ENCODE measurements around the gene ENSA.
"Not testable (repeated sequence)": the region's sequence is repeated elsewhere in the genome, so short reads cannot be mapped to it uniquely, and the experiment has no call there.

The ENSA gene

GRCh38 chr1:150580966-150581365 is 48.4 kb downstream of the ENSA start:
- not testable (repeated sequence) for ATAC-seq, DNase-seq

- ATAC-seq = no peak
Measured at GRCh38 chr1:150579945-150580642, 49.3 kb downstream of the ENSA start.

GRCh38 chr1:150579110-150579944 is 50.1 kb downstream of the ENSA start, which contains the start of gene MCL1:
TSS of gene MCL1 (minus strand) at chr1:150579610. CDS start at chr1:150579530, 80 bp downstream.
- DNase-seq (peak; percentile 86), ATAC-seq (peak; percentile 92)

More at GRCh38 chr1:150579945-150580642, 49.3 kb downstream of the ENSA start:
- DNase-seq = no peak

GRCh38 chr1:150578272-150579109 is 50.9 kb downstream of the ENSA start:
- peak; percentile 70 for DNase-seq
- ATAC-seq = peak; percentile 26

GRCh38 chr1:150577557-150578271 is 51.7 kb downstream of the ENSA start:
- DNase-seq (no peak), ATAC-seq (no peak)

- ATAC-seq (no peak), DNase-seq (no peak)
Measured at GRCh38 chr1:150576794-150577556, 52.4 kb downstream of the ENSA start.

GRCh38 chr1:150576367-150576711 is 53.1 kb downstream of the ENSA start:
- DNase-seq (no peak), ATAC-seq (no peak)

- ATAC-seq = no peak
- DNase-seq = no peak
Measured at GRCh38 chr1:150575518-150576366, 53.7 kb downstream of the ENSA start.

- DNase-seq = no peak
- ATAC-seq = no peak
Measured at GRCh38 chr1:150575072-150575489, 54.3 kb downstream of the ENSA start.

- DNase-seq = no peak
- ATAC-seq = no peak
Measured at GRCh38 chr1:150574260-150575071, 54.9 kb downstream of the ENSA start.

GRCh38 chr1:150573648-150574071 is 55.8 kb downstream of the ENSA start:
- DNase-seq, ATAC-seq: not testable (repeated sequence)

GRCh38 chr1:150572918-150573647 is 56.3 kb downstream of the ENSA start:
- DNase-seq (no peak), ATAC-seq (peak; percentile 17)
